Testis (tissue), 2 donors: ENCODE measurements around the gene HMHB1.

Source experiments
- POLR2A ChIP-seq: fragments of 450-650 bp; IDR thresholded peaks from one replicate; pipeline ENCODE4 v1.6.1; 2017; ENCODE audit warnings: antibody characterized with exemption, mild to moderate bottlenecking, moderate library complexity
- TF ChIP-seq, protein P1 (sequence below), 3 experiments: fragments of 450-650 bp in 2 of 3; fragments of 200-600 bp in 1 of 3; sonication (generic) in 1 of 3; IDR thresholded peaks; one replicate each; pipeline ENCODE4 v1.5.1; 2016 to 2019; ENCODE audit warnings: antibody characterized with exemption in 3 of 3, mild to moderate bottlenecking in 2 of 3, moderate library complexity in 1 of 3

DNA sequence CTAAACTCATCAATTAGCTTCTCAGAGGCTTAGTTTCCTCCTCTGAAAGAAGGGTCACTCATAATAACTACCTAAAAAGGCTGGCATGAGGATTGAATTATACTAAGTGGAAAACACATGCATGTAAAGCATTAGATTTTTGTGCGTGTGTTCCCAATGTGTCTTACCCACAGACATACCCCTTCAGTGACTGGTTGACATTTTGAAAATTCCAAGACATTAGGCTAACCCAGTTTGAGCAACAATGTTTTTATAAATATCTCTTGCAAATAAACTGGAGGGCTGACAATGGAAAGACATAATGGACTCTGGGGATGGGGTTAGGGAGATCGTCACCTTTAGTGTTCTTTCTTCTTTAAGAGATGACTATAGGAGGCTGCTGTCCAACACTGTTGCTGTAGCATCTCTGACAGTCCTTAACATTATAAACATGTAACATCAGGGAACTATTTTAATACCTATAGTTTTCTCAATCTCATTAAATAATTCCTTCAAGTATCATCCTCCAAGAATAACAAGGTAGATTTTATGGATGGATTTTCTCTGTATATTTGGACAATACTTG is 24.3 kb downstream of the HMHB1 start:
- TF ChIP-seq, protein P1, sequence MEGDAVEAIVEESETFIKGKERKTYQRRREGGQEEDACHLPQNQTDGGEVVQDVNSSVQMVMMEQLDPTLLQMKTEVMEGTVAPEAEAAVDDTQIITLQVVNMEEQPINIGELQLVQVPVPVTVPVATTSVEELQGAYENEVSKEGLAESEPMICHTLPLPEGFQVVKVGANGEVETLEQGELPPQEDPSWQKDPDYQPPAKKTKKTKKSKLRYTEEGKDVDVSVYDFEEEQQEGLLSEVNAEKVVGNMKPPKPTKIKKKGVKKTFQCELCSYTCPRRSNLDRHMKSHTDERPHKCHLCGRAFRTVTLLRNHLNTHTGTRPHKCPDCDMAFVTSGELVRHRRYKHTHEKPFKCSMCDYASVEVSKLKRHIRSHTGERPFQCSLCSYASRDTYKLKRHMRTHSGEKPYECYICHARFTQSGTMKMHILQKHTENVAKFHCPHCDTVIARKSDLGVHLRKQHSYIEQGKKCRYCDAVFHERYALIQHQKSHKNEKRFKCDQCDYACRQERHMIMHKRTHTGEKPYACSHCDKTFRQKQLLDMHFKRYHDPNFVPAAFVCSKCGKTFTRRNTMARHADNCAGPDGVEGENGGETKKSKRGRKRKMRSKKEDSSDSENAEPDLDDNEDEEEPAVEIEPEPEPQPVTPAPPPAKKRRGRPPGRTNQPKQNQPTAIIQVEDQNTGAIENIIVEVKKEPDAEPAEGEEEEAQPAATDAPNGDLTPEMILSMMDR (IDR thresholded peaks at IDR 0.05): no peak
- TF ChIP-seq POLR2A: no peak
